ENCODE data around the gene TANC1. TPM values are rescaled to one million over a fixed set of nuclear protein-coding genes. Genes with fewer than 3 reads are reported as not detected.

TANC1 gene
- total RNA-seq, 1 donor: 74.7 TPM

DNA sequence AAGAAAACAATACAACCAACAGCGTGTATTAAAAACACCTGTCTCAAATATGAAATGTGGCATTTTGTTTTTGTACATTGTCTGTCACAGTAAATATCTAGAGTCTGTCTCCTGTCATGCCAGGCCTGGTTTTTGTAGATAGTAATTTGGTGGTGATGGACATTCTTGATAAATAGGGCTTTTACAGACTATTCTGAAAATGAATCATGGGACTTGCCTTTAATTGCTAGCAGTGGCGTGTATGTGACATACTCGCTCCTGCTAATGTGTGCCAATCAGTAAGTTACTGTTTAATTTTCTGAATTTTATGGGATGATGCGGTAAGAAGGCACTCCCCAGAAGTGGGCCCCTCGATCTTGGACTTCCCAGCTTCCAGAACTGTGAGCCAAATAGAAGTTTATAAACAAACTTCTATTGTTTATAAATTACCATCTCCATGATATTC, 83.7 kb downstream of the TANC1 start:
- peak; percentile 87 for DNase-seq (ENCODE audit: low read depth)
- TF ChIP-seq, protein P1, sequence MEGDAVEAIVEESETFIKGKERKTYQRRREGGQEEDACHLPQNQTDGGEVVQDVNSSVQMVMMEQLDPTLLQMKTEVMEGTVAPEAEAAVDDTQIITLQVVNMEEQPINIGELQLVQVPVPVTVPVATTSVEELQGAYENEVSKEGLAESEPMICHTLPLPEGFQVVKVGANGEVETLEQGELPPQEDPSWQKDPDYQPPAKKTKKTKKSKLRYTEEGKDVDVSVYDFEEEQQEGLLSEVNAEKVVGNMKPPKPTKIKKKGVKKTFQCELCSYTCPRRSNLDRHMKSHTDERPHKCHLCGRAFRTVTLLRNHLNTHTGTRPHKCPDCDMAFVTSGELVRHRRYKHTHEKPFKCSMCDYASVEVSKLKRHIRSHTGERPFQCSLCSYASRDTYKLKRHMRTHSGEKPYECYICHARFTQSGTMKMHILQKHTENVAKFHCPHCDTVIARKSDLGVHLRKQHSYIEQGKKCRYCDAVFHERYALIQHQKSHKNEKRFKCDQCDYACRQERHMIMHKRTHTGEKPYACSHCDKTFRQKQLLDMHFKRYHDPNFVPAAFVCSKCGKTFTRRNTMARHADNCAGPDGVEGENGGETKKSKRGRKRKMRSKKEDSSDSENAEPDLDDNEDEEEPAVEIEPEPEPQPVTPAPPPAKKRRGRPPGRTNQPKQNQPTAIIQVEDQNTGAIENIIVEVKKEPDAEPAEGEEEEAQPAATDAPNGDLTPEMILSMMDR (IDR thresholded peaks at IDR 0.05; ENCODE audit: insufficient read depth, low read depth, low read length): no peak
- H3K4me3 ChIP-seq (ENCODE audit: low read depth, low read length): no peak overlapping the region

DNA sequence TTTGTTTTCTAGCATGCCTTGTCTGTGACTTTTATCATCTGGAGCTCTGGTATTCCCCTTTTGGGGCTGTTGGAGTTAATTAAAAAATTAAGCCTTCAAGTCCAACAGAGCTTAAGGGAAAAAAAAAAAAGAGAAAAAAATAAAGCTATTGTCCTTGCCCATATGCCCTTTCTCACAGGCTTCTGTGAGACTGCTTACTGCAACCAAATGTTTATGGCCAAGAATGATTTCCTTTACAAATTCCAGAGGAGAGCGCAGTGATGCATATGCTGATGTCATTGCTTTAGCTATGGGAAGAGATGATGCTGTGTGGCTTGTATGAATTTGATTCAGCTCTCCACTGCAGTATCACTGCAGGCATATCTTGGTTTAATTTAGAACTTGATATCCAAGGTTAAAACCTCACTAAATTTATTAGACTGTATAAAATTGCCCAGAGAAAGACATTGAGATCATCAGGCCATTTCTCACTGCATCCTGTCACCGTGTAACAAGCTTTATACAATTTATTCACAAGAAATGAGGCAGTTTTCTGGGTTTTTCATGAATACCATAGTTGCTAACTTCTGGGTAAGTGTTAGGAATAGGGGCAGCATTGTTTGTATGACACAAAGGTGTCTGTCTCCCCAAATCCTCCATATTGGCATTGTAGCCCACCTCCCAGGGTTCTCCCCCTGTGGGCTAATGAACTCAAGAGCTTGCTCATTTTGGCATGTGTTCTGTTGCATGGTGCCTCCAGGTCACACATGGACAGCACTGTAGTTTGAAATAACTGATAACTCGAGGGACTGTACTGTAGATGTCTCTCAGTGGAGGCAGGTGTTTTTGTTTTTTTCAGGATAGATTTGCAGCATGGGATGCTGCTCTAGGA, 85.0 kb downstream of the TANC1 start:
- TF ChIP-seq, protein P1 (IDR thresholded peaks at IDR 0.05; ENCODE audit: insufficient read depth, low read depth, low read length): no peak
- no peak overlapping the region for H3K4me3 ChIP-seq (ENCODE audit: low read depth, low read length)
- peak; percentile 95 for DNase-seq (ENCODE audit: low read depth)

DNA sequence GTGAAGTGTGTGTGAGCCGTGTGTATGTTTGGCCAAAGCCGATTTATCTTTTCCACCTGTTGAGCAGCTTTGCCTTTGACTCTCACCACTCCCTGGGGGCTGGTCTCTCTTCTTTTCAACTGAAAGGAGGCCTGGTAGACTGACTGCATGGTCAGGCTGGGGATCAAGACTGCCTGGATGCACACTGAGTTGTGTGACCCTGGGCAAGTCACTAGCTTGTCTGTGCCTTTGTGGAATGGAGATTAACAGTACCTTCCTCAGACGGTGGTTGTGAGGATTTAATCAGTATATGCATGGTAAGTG, 85.5 kb downstream of the TANC1 start:
- no peak for DNase-seq (ENCODE audit: low read depth)
- TF ChIP-seq, protein P1 (IDR thresholded peaks at IDR 0.05; ENCODE audit: insufficient read depth, low read depth, low read length): no peak
- no peak overlapping the region for H3K4me3 ChIP-seq (ENCODE audit: low read depth, low read length)

DNA sequence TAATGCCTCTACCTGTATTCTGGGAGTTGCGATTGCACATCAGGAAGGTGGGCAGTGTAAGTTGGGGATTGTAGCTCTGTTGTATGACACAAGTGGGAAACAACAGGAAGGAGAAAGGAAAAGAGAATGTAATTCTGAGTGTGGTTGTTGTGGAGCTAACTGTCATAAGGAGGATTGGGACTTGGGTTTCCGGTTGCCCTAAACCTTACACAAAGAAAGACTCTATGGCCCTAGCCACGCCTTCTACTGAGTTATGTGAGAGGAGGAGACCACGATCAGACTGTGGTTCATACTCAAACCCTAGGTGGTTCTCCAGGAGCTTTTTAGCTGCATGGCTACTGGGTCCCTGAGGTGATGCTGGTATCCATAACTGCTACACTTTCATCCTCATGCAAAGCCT, 86.5 kb downstream of the TANC1 start:
- no peak for DNase-seq (ENCODE audit: low read depth)
- TF ChIP-seq, protein P1 (IDR thresholded peaks at IDR 0.05; ENCODE audit: insufficient read depth, low read depth, low read length): no peak
- no peak overlapping the region for H3K4me3 ChIP-seq (ENCODE audit: low read depth, low read length)

DNA sequence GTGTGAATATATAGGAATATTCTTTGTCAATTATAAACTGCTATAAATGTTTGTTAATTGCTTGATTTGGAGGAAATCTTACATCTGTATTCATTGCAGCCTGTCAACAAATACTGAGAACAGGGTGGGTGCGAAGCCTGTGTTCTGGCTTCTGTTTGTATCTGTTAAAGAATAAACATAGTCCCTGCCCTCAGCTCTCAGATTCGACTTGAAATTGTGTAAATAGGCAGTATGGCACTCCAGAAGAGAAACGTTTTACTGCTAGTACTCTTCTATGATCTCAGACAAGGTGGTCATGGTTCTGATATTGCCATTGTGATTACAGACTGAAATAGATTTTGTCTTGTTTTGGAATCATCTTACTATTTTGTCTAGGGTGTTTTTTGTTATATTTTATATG, 92.1 kb downstream of the TANC1 start:
- TF ChIP-seq, protein P1 (IDR thresholded peaks at IDR 0.05; ENCODE audit: insufficient read depth, low read depth, low read length): no peak
- H3K4me3 ChIP-seq (ENCODE audit: low read depth, low read length): no peak overlapping the region
- no peak for DNase-seq (ENCODE audit: low read depth)

DNA sequence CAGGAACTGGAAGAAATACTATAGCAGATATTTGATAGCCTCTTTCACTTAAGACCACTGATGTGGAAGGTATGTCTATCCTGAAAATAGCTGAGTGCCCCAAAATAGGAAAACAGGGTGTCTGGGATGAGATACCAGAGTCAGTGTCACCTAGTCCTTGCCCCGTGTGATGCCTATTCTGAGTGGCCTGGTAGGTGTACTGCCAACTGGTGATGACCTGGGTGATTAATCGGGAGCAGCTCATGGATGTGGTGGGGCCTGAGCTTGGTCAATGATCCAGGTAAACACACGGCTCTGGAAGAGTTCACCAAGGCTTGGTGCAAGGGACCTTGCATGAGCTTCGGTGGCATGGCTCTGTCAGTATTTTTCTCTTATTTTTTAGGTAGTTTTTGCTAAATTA, 95.2 kb downstream of the TANC1 start:
- DNase-seq (ENCODE audit: low read depth): no peak
- H3K4me3 ChIP-seq (ENCODE audit: low read depth, low read length): no peak overlapping the region
- TF ChIP-seq, protein P1 (IDR thresholded peaks at IDR 0.05; ENCODE audit: insufficient read depth, low read depth, low read length): no peak
